Measurements from ENCODE around the gene CDKN2B.

The CDKN2B gene

DNA sequence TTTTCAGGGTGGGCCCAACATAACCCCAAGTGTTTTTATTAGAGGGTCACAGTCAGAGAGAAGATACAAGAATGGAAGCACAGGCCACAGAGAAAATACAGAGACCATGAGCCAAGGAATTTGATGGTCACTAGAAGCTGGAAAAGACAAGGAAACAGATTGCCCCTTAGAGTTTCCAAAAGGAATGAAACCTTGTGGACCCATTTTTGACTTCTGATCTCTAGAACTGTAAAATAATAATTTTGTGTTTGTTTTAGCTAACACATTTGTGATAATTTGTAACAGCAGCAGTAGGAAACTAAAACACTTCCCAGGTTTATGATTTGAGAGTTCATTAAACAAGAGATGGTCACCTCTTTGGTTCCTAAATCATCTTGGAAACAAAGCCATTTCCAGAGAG is 36.7 kb downstream of the CDKN2B start:
- TF ChIP-seq, protein P1, sequence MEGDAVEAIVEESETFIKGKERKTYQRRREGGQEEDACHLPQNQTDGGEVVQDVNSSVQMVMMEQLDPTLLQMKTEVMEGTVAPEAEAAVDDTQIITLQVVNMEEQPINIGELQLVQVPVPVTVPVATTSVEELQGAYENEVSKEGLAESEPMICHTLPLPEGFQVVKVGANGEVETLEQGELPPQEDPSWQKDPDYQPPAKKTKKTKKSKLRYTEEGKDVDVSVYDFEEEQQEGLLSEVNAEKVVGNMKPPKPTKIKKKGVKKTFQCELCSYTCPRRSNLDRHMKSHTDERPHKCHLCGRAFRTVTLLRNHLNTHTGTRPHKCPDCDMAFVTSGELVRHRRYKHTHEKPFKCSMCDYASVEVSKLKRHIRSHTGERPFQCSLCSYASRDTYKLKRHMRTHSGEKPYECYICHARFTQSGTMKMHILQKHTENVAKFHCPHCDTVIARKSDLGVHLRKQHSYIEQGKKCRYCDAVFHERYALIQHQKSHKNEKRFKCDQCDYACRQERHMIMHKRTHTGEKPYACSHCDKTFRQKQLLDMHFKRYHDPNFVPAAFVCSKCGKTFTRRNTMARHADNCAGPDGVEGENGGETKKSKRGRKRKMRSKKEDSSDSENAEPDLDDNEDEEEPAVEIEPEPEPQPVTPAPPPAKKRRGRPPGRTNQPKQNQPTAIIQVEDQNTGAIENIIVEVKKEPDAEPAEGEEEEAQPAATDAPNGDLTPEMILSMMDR (conservative IDR thresholded peaks at IDR 0.05; ENCODE audit: control insufficient read depth, insufficient read depth, low read depth, low read length): no peak
- H3K4me3 ChIP-seq (ENCODE audit: control insufficient read depth, low read depth, low read length): no peak overlapping the region

DNA sequence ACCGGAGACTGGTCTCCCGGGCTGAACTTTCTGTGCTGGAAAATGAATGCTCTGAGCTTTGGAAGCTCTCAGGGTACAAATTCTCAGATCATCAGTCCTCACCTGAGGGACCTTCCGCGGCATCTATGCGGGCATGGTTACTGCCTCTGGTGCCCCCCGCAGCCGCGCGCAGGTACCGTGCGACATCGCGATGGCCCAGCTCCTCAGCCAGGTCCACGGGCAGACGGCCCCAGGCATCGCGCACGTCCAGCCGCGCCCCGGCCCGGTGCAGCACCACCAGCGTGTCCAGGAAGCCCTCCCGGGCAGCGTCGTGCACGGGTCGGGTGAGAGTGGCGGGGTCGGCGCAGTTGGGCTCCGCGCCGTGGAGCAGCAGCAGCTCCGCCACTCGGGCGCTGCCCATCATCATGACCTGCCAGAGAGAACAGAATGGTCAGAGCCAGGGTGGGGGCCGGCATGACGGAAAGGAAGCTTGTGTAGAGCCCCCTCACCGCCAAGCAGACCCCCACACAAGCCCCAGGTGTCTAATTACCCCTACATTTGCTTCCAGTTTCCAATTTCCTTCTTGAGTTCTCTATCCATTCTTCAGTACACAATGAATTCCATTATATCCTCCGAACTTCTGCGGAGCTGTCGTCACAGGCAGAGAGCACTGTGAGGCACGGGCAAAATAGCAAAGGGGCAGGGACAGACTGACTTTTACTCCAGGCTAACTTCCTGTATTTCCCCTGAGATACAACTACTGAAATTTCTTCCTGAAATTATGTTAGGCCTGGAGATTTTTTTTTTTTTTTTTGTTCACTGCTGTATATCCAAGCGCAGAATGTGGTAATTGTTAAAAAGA is 38.1 kb downstream of the CDKN2B start:
- no peak overlapping the region for H3K4me3 ChIP-seq (ENCODE audit: control insufficient read depth, low read depth, low read length)
- TF ChIP-seq, protein P1 (conservative IDR thresholded peaks at IDR 0.05; ENCODE audit: control insufficient read depth, insufficient read depth, low read depth, low read length): no peak
- DNase-seq (ENCODE audit: low read depth): no peak

More for the DNA sequence above, 36.7 kb downstream of the CDKN2B start:
- no peak for DNase-seq (ENCODE audit: low read depth)

DNA sequence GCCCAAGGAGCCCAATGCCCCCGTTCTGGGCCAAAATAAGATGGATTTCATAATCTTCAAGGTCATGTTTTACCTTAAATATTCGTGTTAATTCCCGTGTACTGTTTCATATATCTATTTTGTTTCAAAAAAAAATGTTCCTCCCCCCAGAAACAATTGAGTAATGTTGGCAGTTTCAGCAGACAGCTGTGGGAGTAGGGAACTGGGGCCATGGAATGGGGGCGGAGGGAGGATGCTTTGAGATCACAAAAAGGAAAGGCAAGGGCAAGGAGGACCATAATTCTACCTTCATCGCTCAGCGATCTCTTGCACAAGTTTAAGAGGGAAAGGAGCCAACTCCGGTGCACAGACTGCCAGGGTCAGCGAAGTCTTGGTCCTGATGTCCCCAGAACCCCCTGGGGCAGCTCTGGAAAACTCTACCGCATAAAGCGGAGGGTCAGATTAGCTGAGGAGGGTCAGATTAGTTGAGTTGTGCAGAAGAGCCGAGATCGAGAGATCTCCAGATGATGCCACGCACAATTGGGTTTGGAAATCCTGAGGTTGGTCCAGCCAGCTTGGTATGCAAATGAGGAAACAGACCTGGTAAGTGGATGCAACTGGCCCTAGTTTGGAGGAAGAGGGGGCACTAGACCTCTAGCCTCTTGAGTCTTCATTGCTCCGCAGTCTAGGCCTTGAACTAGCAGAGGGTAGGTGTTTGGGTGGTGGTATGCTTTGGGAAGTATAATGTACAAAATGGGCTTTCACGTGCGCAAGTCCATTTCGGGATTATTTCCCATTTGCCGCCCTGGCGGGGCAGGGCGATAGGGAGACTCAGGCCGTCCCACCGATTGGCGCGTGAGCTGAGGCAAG is 38.9 kb downstream of the CDKN2B start:
- TF ChIP-seq, protein P1 (conservative IDR thresholded peaks at IDR 0.05; ENCODE audit: control insufficient read depth, insufficient read depth, low read depth, low read length): no peak
- no peak overlapping the region for H3K4me3 ChIP-seq (ENCODE audit: control insufficient read depth, low read depth, low read length)
- no peak for DNase-seq (ENCODE audit: low read depth)

DNA sequence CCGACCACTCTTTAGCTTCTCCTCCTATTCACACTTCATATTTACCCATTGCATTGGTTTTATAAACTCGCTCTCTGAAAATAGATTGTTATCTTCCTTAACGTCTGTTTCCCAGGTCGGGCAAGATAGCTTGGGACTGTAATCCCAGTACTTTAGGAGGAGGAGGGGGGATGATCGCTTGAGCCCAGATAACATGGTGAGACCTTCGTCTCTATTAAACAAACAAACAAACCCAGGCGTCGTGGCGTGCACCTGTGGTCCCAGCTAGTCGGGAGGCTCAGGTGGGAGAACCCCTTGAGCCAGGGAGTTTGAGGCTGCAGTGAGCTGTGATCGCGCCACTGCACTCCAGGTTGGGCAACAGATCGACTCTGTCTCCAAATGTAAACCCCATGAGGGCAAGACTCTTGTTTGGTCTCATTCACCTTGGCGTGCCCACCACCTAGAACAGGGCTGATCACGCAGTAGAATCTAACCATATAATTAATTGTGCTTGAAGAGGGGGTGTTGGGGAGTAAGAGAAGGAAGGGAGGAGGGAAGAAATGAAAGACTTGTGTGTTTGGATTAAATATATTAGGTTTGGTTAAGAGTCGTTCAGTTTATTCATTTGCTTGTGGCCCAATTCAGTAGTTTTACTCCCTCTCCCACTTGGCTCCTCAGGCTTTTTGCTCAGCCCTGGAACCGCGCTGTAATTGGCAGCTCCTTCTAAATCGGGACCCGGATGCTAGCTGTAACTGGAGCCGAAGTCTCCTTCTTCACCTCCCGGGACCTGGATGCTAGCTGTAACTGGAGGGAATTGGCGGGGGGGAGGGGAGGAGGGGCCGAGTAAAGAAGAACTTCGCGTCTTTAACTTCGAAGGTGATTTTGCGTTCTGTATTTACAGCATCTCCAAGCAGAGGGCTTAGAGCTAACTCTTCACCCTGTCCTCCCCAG is 39.8 kb downstream of the CDKN2B start:
- DNase-seq (ENCODE audit: low read depth): no peak
- TF ChIP-seq, protein P1 (conservative IDR thresholded peaks at IDR 0.05; ENCODE audit: control insufficient read depth, insufficient read depth, low read depth, low read length): no peak
- no peak overlapping the region for H3K4me3 ChIP-seq (ENCODE audit: control insufficient read depth, low read depth, low read length)

DNA sequence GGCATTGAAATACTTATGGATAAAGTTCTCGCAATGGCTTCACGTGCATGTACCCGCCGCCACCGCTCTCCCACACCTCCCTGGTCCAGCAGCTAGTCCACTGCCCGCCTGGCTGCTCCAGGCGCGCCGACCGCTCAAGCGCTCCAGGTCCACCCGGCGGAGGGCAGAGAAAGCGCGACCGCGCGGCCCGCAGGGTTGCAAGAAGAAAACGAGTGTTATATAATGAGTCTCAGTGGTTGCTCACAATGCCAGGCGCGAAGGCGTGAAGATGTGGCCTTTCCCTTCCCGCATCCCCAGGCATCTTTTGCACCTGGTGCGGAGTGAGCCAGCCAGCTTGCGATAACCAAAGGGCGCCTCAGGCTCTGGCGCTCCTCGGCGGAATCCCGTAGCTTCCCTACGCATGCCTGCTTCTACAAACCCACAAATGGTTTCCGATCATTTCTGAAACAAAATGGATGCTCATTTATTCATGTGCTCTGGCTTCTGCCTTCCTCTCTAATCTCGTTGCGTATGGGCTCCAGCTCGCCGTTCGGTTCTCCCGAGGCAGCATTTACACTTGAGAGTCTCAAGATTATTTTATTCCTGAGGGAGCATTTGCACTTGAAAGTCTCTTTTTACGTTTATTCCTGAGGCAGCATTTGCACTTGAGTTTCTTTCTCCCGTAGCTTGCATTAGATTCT is 40.6 kb downstream of the CDKN2B start:
- no peak overlapping the region for H3K4me3 ChIP-seq (ENCODE audit: control insufficient read depth, low read depth, low read length)
- DNase-seq (ENCODE audit: low read depth): no peak
- TF ChIP-seq, protein P1 (conservative IDR thresholded peaks at IDR 0.05; ENCODE audit: control insufficient read depth, insufficient read depth, low read depth, low read length): no peak
